HCT116 (cell line): ENCODE results near the gene UCK1. TPM values are rescaled to one million over a fixed set of nuclear protein-coding genes. Genes with fewer than 3 reads are reported as not detected.

ENCODE experiments used
- ATAC-seq: fragments of 200-7000 bp; cut with Tn5 transposase; 2 replicates; pipeline ENCODE4 v1.9.1; 2020; ENCODE audit warnings: mild to moderate bottlenecking, moderate library complexity
- BruUV-seq: library from RNA; stranded (reverse); fragments of 400-500 nt; replicated peaks from 2 replicates; lab custom pipeline; 2021; lab: Mats Ljungman, UMichigan
- CTCF ChIA-PET: fragments of 300-600 bp; sonication (Branson Sonifier 250); formaldehyde crosslinking; loops from one replicate; lab custom pipeline; 2021; ENCODE audit warnings: antibody characterized with exemption; lab: Charles Lee
- POLR2A ChIA-PET: fragments of 300-600, 350-600 bp; sonication (Branson Sonifier 250); formaldehyde crosslinking; loops from one replicate; lab custom pipeline; 2021; ENCODE audit warnings: antibody characterized with exemption; lab: Charles Lee
- RAD21 ChIA-PET, 2 experiments: fragments of 300-600 bp; sonication (Branson Sonifier 250); formaldehyde crosslinking; loops; one replicate each; lab custom pipeline; 2023; ENCODE audit warnings: low total read pairs in 2 of 2; ENCODE audit not compliant: uncharacterized antibody in 2 of 2, unreplicated experiment in 2 of 2, low non-redundant PET in 1 of 2; lab: Charles Lee
- DNase-seq: peaks from one replicate; pipeline ENCODE4 v3.0.0-alpha.2; 2010; ENCODE audit warnings: low read depth, low spot score
- H2AFZ ChIP-seq: fragments of 200-600 bp; shearing (Covaris generic), sonication (generic); 2 replicates; pipeline ENCODE4 v1.6.1; 2017; ENCODE audit warnings: low read depth, mixed run types, mixed read lengths, antibody characterized with exemption, low read length; ENCODE audit not compliant: poor library complexity, severe bottlenecking
- H3K27ac ChIP-seq: 2 replicates; pipeline ENCODE4 v1.5.1; 2012; ENCODE audit warnings: low read depth, low read length
- H3K27me3 ChIP-seq: fragments of 200-600 bp; sonication (generic); 2 replicates; pipeline ENCODE4 v1.6.1; 2016; ENCODE audit warnings: mixed run types, low read length, mixed read lengths; ENCODE audit not compliant: insufficient read depth
- H3K36me3 ChIP-seq, 2 experiments: fragments of 200-500 bp in 1 of 2; fragments of 200-600 bp in 1 of 2; sonication (Bioruptor generic) in 1 of 2; sonication (generic) in 1 of 2; 2 replicates each; pipeline versions ENCODE4 v1.5.1 to v1.6.1; 2014 to 2016; ENCODE audit warnings: low read length in 2 of 2, inconsistent platforms in 1 of 2, mixed read lengths in 1 of 2, mixed run types in 1 of 2; ENCODE audit not compliant: insufficient read depth in 2 of 2, control insufficient read depth in 1 of 2
- H3K4me1 ChIP-seq, 2 experiments: fragments of 200-600 bp in 1 of 2; sonication (generic) in 1 of 2; 2 replicates each; pipeline versions ENCODE4 v1.5.1 to v1.6.1; 2012 to 2017; ENCODE audit warnings: low read length in 2 of 2, inconsistent platforms in 1 of 2, mild to moderate bottlenecking in 1 of 2, mixed read lengths in 1 of 2, mixed run types in 1 of 2, moderate library complexity in 1 of 2; ENCODE audit not compliant: insufficient read depth in 2 of 2, control insufficient read depth in 1 of 2
- H3K4me2 ChIP-seq: fragments of 200-600 bp; sonication (generic); 2 replicates; pipeline ENCODE4 v1.6.1; 2017; ENCODE audit warnings: mixed run types, low read length, mixed read lengths
- H3K4me3 ChIP-seq, 2 experiments: fragments of 200-600 bp in 1 of 2; sonication (generic) in 1 of 2; replicated peaks in 1 of 2; 2 replicates each; pipeline ENCODE4 v1.5.1; 2011 to 2016; ENCODE audit warnings: low read length in 2 of 2, control low read depth in 1 of 2, low read depth in 1 of 2, mild to moderate bottlenecking in 1 of 2, mixed read lengths in 1 of 2, mixed run types in 1 of 2
- H3K79me2 ChIP-seq: fragments of 200-600 bp; sonication (generic); 2 replicates; pipeline ENCODE4 v1.6.1; 2017; ENCODE audit warnings: mild to moderate bottlenecking, mixed run types, low read length, moderate library complexity, mixed read lengths; ENCODE audit not compliant: insufficient read depth
- H3K9ac ChIP-seq: fragments of 200-600 bp; sonication (generic); 2 replicates; pipeline ENCODE4 v1.6.1; 2016; ENCODE audit warnings: low read length, mixed read lengths
- H3K9me2 ChIP-seq: fragments of 200-600 bp; sonication (generic), shearing (Covaris generic); 2 replicates; pipeline ENCODE4 v1.6.1; 2017; ENCODE audit warnings: mixed run types, mild to moderate bottlenecking, moderate library complexity; ENCODE audit not compliant: insufficient read depth
- H3K9me3 ChIP-seq, 2 experiments: fragments of 200-500 bp in 1 of 2; fragments of 200-600 bp in 1 of 2; sonication (Bioruptor generic) in 1 of 2; sonication (generic) in 1 of 2; 2 replicates each; pipeline ENCODE4 v1.6.1; 2014 to 2017; ENCODE audit warnings: low read length in 2 of 2, mixed read lengths in 2 of 2, inconsistent platforms in 1 of 2, low read depth in 1 of 2, mild to moderate bottlenecking in 1 of 2, mixed run types in 1 of 2, moderate library complexity in 1 of 2; ENCODE audit not compliant: control insufficient read depth in 1 of 2, insufficient read depth in 1 of 2
- H4K20me1 ChIP-seq: fragments of 200-600 bp; sonication (generic), shearing (Covaris generic); 2 replicates; pipeline ENCODE4 v1.6.1; 2017; ENCODE audit warnings: mixed run types, mild to moderate bottlenecking, moderate library complexity; ENCODE audit not compliant: insufficient read depth
- CTCF ChIP-seq, 3 experiments: fragments of 200-600 bp in 1 of 3; sonication (generic) in 1 of 3; IDR thresholded peaks in 2 of 3; conservative IDR thresholded peaks in 1 of 3; 2 replicates each; pipeline ENCODE4 v1.5.1; 2012 to 2017; ENCODE audit warnings: low read depth in 2 of 3, low read length in 2 of 3, antibody characterized with exemption in 1 of 3, borderline replicate concordance in 1 of 3, control low read depth in 1 of 3, mild to moderate bottlenecking in 1 of 3, mixed read lengths in 1 of 3, mixed run types in 1 of 3, moderate library complexity in 1 of 3; ENCODE audit not compliant: insufficient read depth in 1 of 3
- REST ChIP-seq: IDR thresholded peaks from 2 replicates; pipeline ENCODE4 v1.6.1; 2012; ENCODE audit warnings: low read depth
- SRF ChIP-seq: IDR thresholded peaks from 2 replicates; pipeline ENCODE4 v1.6.1; 2012; ENCODE audit warnings: low read depth
- TCF7L2 ChIP-seq: IDR thresholded peaks from 2 replicates; pipeline ENCODE4 v1.7.0; 2011; ENCODE audit warnings: borderline replicate concordance, inconsistent platforms; ENCODE audit not compliant: insufficient read depth, insufficient read length; ENCODE audit errors: extremely low read depth
- intact Hi-C: fragments of 100-400 bp; cut with micrococcal nuclease; formaldehyde crosslinking; loops from 2 replicates; pipeline ENCODE4 v1.10.0; 2022
- total RNA-seq: library from RNA; stranded (reverse); gene quantifications from one replicate; pipeline ENCODE4 v1.2.1, GENCODE V29; 2021; ENCODE audit not compliant: unreplicated experiment

UCK1 gene
- total RNA-seq, 1 experiment from 2014 or later, result 17.5 TPM

GRCh38 chr9:131523086-131523388 is 8.0 kb downstream of the UCK1 start:
- Histone ChIP-seq H3K9ac (no peak overlapping the region), H2AFZ (no peak overlapping the region), H3K4me1 (no peaks in the 10 kb centered on the region), H3K79me2 (no peaks in the 10 kb centered on the region), H3K4me2 (no peak overlapping the region), H3K4me3 (no peak overlapping the region), H3K9me3 (no peaks in the 10 kb centered on the region), H3K27me3 (no peaks in the 10 kb centered on the region), H3K36me3 (peaks cover 9 to 25% of the 10 kb centered on the region in 2 experiments; a peak in 3 of 4 replicates)
- ChIA-PET RAD21 (no interaction called here), CTCF (no interaction called here), POLR2A (no interaction called here)
- no TSS peak for BruUV-seq
- ATAC-seq, result no peak
- intact Hi-C loops, result no loop called here
- TF ChIP-seq SRF (no peak), REST (no peak), CTCF (IDR thresholded peaks at IDR 0.05 in 2 of 3, conservative IDR thresholded peaks at IDR 0.05 in 1 of 3; ENCODE audit: borderline replicate concordance in 1 of 3, insufficient read depth in 1 of 3, low read depth in 2 of 3, low read length in 2 of 3) (no peak), TCF7L2 (no peak)
- TF ChIP-seq, all 23 proteins: peak for 0
- no peak for DNase-seq
- Histone ChIP-seq H4K20me1 (no peaks in the 10 kb centered on the region), H3K9me2 (no peaks in the 10 kb centered on the region), H3K27ac (no peak overlapping the region)
